ENCODE results near the gene CNTLN. TPM values are rescaled to one million over a fixed set of nuclear protein-coding genes. Genes with fewer than 3 reads are reported as not detected.

CNTLN gene
- polyA plus RNA-seq (2011; rRNA removed), result 1.9 and 3.9 TPM in 2 replicates
- 2.7 and 3.9 TPM in 2 replicates for polyA minus RNA-seq (2011; rRNA and poly(A)+ RNA removed)

DNA sequence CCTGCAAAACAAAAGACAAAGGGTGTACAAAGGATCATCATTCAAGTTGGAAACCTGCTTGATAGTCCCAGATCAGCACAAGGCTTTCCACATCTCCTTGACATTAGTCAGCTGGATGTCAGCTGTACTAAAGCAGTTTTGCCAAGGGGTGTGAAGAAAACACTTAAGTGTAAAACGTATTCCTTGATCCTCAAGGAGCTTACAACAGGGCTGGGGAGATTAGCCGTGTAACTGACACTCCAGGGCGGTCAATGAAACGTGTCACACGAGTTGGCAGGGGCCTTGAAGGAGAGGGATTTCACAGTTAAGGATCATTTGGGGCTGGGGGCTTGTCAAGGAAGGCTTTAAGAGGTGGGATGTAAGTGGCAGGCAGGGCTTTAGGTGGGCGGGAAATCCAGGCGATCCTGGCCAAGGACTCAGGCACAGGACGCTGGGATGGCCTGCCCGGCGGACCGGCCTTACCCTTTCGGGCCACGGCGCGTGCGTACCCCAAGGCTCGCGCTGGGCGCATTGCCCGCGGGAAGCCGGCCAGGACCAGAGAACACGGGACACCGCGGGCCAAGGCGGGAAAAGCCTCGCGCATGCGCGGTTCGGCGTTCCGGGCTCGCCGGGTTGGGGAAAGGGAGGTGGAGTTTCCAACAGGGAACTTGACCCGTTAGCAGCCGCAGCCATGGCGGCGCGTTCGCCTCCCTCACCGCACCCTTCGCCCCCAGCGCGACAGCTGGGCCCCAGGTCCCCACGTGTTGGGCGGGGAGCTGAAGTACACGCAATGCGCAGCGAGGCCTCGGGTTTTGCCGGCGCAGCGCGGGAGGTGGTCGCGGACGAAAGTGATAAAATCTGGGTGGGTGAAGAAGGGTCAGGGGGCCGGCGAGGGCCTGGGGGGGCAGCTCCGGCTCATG lies at the start of gene CNTLN:
Gene CNTLN (plus strand): TSS at position 645 of the 899 bp plus-strand sequence. CDS start 26 bp downstream, at position 671.
- no peaks in the 10 kb centered on the region for H3K27me3 ChIP-seq (ENCODE audit: control insufficient read depth, insufficient read depth, low read length)
- peak within 1 kb of the TSS; percentile 85 for H3K4me3 ChIP-seq (ENCODE audit: low read depth, low read length)
- H3K36me3 ChIP-seq (ENCODE audit: control insufficient read depth, insufficient read depth, low read length), result no peaks in the 10 kb centered on the region
- ChIA-PET POLR2A (no interaction called here), CTCF (interaction anchor here (0.9 to 1.0 kb wide), 2 partner anchors 18 to 71 kb away, joined by 3 to 4 read pairs; no protein-coding TSS in a partner anchor)
- TF ChIP-seq, protein P1, sequence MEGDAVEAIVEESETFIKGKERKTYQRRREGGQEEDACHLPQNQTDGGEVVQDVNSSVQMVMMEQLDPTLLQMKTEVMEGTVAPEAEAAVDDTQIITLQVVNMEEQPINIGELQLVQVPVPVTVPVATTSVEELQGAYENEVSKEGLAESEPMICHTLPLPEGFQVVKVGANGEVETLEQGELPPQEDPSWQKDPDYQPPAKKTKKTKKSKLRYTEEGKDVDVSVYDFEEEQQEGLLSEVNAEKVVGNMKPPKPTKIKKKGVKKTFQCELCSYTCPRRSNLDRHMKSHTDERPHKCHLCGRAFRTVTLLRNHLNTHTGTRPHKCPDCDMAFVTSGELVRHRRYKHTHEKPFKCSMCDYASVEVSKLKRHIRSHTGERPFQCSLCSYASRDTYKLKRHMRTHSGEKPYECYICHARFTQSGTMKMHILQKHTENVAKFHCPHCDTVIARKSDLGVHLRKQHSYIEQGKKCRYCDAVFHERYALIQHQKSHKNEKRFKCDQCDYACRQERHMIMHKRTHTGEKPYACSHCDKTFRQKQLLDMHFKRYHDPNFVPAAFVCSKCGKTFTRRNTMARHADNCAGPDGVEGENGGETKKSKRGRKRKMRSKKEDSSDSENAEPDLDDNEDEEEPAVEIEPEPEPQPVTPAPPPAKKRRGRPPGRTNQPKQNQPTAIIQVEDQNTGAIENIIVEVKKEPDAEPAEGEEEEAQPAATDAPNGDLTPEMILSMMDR (IDR thresholded peaks at IDR 0.05; ENCODE audit: insufficient read depth, low read depth, low read length), result no peak
- peak; percentile 48 for DNase-seq (ENCODE audit: low read depth)

DNA sequence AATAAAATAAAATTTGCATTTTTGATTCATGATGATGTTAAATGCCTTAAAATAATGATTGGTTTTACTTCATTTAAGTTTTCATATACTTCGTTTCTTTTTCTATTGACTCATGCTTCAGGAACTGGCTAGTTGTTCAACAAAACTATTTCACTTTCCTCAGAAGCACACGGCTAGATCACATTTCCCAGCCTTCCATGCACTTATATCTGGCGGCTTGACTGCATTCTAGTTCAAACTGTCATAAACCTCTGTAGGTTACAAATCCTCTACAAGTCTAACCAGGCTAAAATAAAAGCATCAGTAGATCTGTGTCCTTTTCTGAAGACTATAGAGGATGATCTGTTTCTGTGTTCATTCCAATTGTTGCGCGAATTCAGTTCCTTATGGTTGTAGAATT lies 46.3 kb upstream of the CNTLN start:
- no peak for DNase-seq (ENCODE audit: low read depth)
- TF ChIP-seq, protein P1 (IDR thresholded peaks at IDR 0.05; ENCODE audit: insufficient read depth, low read depth, low read length), result no peak
- POLR2A ChIA-PET, result no interaction called here
- Histone ChIP-seq H3K4me3 (ENCODE audit: low read depth, low read length) (no peak overlapping the region), H3K27me3 (ENCODE audit: control insufficient read depth, insufficient read depth, low read length) (no peaks in the 10 kb centered on the region), H3K36me3 (ENCODE audit: control insufficient read depth, insufficient read depth, low read length) (no peaks in the 10 kb centered on the region)
- CTCF ChIA-PET, result interaction anchor here (0.5 kb wide), 1 partner anchor 564 kb away, joined by 3 read pairs; no protein-coding TSS in a partner anchor

GRCh38 chr9:17090041-17090440 lies 44.8 kb upstream of the CNTLN start:
- Histone ChIP-seq H3K36me3 (ENCODE audit: control insufficient read depth, insufficient read depth, low read length) (no peaks in the 10 kb centered on the region), H3K4me3 (ENCODE audit: low read depth, low read length) (no peak overlapping the region), H3K27me3 (ENCODE audit: control insufficient read depth, insufficient read depth, low read length) (no peaks in the 10 kb centered on the region)
- DNase-seq (ENCODE audit: low read depth), result no peak
- ChIA-PET CTCF (no interaction called here), POLR2A (no interaction called here)
- TF ChIP-seq, protein P1 (IDR thresholded peaks at IDR 0.05; ENCODE audit: insufficient read depth, low read depth, low read length), result no peak

- H3K4me3 ChIP-seq (ENCODE audit: low read depth, low read length), result no peak overlapping the region
- DNase-seq (ENCODE audit: low read depth), result no peak
- TF ChIP-seq, protein P1 (IDR thresholded peaks at IDR 0.05; ENCODE audit: insufficient read depth, low read depth, low read length), result peak; percentile 35; the same call in 1 of the 2 replicates
- CTCF ChIA-PET, result interaction anchor here (0.8 to 2.9 kb wide), 13 partner anchors 11 to 347 kb away, joined by 3 to 13 read pairs (median 4); partner anchors contain the start of gene CNTLN
- H3K27me3 ChIP-seq (ENCODE audit: control insufficient read depth, insufficient read depth, low read length), result no peaks in the 10 kb centered on the region
- no peaks in the 10 kb centered on the region for H3K36me3 ChIP-seq (ENCODE audit: control insufficient read depth, insufficient read depth, low read length)
- POLR2A ChIA-PET, result no interaction called here
Observed at GRCh38 chr9:17116400-17116837, 18.4 kb upstream of the CNTLN start.

GRCh38 chr9:17117372-17117771 lies 17.5 kb upstream of the CNTLN start:
- H3K36me3 ChIP-seq (ENCODE audit: control insufficient read depth, insufficient read depth, low read length), result no peaks in the 10 kb centered on the region
- H3K4me3 ChIP-seq (ENCODE audit: low read depth, low read length), result no peak overlapping the region
- POLR2A ChIA-PET, result no interaction called here
- TF ChIP-seq, protein P1 (IDR thresholded peaks at IDR 0.05; ENCODE audit: insufficient read depth, low read depth, low read length), result no peak
- DNase-seq (ENCODE audit: low read depth), result no peak
- CTCF ChIA-PET, result interaction anchor here (1.1 to 2.9 kb wide), 6 partner anchors 17 to 346 kb away, joined by 3 to 13 read pairs (median 4); partner anchors contain the start of gene CNTLN
- no peaks in the 10 kb centered on the region for H3K27me3 ChIP-seq (ENCODE audit: control insufficient read depth, insufficient read depth, low read length)
